Left ventricle myocardium inferior (tissue), 1 donor: ENCODE measurements around the gene SNX1. TPM values are rescaled to one million over a fixed set of nuclear protein-coding genes. Genes with fewer than 3 reads are reported as not detected.
"Not testable (repeated sequence)": the region's sequence is repeated elsewhere in the genome, so short reads cannot be mapped to it uniquely, and the experiment has no call there.

Source experiments
- DNase-seq: peaks from one replicate; pipeline ENCODE4 v3.0.0-alpha.2; 2020
- H3K27ac ChIP-seq: fragments of 200-600 bp; replicated peaks from 2 replicates; pipeline ENCODE4 v1.8.0; 2021
- H3K27me3 ChIP-seq: fragments of 200-600 bp; 2 replicates; pipeline ENCODE4 v1.8.0; 2021; ENCODE audit warnings: low read depth
- H3K36me3 ChIP-seq: fragments of 200-600 bp; 2 replicates; pipeline ENCODE4 v1.8.0; 2021
- H3K4me1 ChIP-seq: fragments of 200-600 bp; 2 replicates; pipeline ENCODE4 v1.8.0; 2021
- H3K4me3 ChIP-seq: fragments of 200-600 bp; 2 replicates; pipeline ENCODE4 v1.8.0; 2021; ENCODE audit warnings: mild to moderate bottlenecking, moderate library complexity
- H3K9me3 ChIP-seq: fragments of 200-600 bp; replicated peaks from 2 replicates; pipeline ENCODE4 v1.8.0; 2021
- intact Hi-C: fragments of 100-400 bp; cut with micrococcal nuclease; formaldehyde crosslinking; loops from one replicate; pipeline ENCODE4 v1.11.0; 2022
- total RNA-seq: library from RNA; stranded (reverse); fragmentation: NEBNext Ultra II Directional; extraction: Animal tissue kit (Norgen Biotek cat#: 25700); gene quantifications from one replicate; pipeline ENCODE4 v1.2.1, GENCODE V29; 2021
- TF ChIP-seq, protein P1 (sequence below): fragments of 200-600 bp; IDR thresholded peaks from 2 replicates; pipeline ENCODE4 v1.8.0; 2021; ENCODE audit warnings: antibody characterized with exemption, mild to moderate bottlenecking, borderline replicate concordance
- donor health status: DM: no; HTN: yes; CAD: no; lungs with severe emphysema.

The SNX1 gene
- total RNA-seq, 1 donor from 2014 or later, result 72.1 TPM

DNA sequence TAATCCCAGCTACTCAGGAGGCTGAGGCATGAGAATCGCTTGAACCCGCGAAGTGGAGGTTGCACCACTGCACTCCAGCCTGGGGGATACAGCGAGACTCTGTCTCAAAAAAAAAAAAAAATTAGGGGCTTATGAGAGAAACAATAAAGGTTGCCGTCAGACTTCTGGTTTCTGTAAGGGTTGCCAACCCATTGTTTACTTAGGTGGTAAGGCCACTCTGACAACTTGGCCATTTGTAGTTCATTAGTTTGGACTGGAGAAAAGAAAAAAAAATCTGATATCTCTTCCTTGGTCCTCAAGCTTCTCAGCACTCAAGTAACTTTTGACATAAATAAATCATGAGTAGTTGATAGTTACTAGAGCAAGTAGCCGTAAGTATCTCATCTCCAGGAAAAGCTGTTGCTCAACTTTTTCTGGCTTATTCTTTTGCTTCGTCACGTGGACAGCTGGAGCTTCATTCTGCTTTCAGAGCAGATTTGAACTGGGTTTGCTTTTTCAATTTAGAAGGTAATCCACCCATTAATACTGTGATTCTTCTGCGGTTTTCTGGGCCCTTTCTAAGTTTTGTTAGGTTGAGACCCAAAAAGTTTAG, 9.4 kb downstream of the SNX1 start:
- peaks cover 78% of the 10 kb centered on the region for H3K4me1 ChIP-seq

DNA sequence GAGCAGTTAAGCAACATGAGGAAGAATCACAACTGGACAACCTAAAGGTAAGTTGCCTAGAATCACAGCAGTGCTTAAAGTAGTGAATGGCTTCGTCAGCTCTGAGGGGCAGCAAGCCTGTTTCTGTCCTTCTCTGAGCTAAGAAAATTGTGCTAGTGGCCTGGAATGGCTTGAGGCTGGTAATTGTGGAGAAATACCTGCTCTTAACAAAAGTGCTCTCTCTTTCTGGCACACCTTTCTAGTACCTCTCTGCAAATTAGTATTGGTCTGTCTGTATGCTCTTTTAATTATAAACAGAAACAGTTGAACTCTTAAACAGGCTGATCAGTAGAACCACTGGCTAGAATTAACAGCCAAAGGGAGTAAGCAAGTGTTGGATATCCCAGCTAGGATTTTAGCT, 11.6 kb downstream of the SNX1 start:
- intact Hi-C loops, result no loop called here
- TF ChIP-seq, protein P1, sequence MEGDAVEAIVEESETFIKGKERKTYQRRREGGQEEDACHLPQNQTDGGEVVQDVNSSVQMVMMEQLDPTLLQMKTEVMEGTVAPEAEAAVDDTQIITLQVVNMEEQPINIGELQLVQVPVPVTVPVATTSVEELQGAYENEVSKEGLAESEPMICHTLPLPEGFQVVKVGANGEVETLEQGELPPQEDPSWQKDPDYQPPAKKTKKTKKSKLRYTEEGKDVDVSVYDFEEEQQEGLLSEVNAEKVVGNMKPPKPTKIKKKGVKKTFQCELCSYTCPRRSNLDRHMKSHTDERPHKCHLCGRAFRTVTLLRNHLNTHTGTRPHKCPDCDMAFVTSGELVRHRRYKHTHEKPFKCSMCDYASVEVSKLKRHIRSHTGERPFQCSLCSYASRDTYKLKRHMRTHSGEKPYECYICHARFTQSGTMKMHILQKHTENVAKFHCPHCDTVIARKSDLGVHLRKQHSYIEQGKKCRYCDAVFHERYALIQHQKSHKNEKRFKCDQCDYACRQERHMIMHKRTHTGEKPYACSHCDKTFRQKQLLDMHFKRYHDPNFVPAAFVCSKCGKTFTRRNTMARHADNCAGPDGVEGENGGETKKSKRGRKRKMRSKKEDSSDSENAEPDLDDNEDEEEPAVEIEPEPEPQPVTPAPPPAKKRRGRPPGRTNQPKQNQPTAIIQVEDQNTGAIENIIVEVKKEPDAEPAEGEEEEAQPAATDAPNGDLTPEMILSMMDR, result no peak
- Histone ChIP-seq H3K27ac (peak overlapping the region; percentile 24), H3K4me1 (peaks cover 87% of the 10 kb centered on the region), H3K9me3 (no peaks in the 10 kb centered on the region), H3K4me3 (no peak overlapping the region), H3K36me3 (no peaks in the 10 kb centered on the region), H3K27me3 (no peaks in the 10 kb centered on the region)
- DNase-seq, result no peak

More for the DNA sequence above, 9.4 kb downstream of the SNX1 start:
- no peak for DNase-seq
- Histone ChIP-seq H3K36me3 (no peaks in the 10 kb centered on the region), H3K4me3 (no peak overlapping the region), H3K27me3 (no peaks in the 10 kb centered on the region), H3K27ac (peak overlapping the region; percentile 68), H3K9me3 (no peaks in the 10 kb centered on the region)
- intact Hi-C loops, result no loop called here
- TF ChIP-seq, protein P1, result no peak

DNA sequence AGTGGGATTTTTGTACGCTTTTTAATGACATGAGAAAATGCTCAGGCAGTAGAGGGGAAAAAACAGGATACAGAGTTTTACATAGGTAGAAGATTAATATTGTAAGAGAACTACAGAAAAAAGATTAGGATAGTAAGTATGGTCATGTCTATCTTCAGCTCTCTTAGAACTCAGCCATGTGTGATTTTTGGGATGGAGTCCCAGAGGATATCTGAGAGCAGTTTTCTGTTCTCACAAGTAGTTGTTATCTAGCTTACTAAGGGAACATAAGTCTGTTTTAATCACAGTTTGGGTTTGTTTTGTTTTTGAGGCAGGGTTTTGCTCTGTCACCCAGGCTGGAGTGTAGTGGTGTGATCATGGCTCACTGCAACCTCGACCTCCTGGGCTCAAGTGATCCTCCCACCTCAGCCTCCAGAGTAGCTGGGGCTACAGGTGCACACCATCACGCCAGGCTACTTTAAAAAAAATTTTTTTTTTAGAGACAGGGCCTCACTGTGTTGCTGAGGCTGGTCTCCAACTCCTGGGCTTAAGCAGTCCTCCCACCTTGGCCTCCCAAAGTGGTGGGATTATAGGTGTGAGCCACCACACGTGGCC, 14.4 kb downstream of the SNX1 start:
- H3K27me3 ChIP-seq, H3K9me3 ChIP-seq, DNase-seq, H3K4me3 ChIP-seq, intact Hi-C loops: not testable (repeated sequence)
- Histone ChIP-seq H3K4me1 (peaks cover 81% of the 10 kb centered on the region), H3K27ac (peak overlapping the region; percentile 57), H3K36me3 (peaks cover 28% of the 10 kb centered on the region)

DNA sequence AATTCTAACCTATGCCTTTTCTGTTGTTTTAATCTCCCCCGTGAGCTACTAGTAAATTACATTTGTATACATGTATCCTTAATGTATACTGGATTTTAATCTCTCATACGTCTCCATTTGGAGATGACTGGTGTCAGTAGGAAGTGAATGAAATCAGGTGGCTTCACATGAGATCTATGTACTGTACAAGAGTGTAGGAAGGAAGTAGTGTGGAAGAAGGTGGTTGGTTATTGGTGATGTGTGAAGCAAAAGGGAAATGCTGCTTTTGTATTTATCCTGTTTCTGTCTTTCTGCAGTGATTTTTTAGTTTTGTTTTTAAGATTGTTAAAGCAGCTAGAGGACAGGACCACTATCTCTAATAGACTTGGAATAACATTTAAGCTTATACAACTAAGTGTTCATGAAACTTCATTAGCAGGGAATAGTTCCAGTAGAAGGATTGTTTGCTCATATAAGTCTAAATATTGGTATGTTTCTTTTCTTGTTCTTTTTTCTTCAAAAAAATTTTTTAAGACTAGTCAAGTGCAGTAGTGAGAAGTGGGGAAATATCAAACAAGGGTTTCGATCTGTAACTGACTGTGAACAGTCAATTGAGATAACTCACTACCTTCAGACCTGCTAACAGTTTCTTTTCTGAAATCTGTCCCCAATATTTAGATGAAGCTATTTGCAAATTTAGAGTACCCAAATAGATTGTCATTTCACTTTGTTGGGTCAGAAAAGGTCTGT, 15.3 kb downstream of the SNX1 start:
- Histone ChIP-seq H3K27me3 (no peaks in the 10 kb centered on the region), H3K9me3 (no peaks in the 10 kb centered on the region), H3K27ac (peak overlapping the region; percentile 57), H3K4me1 (peaks cover 72% of the 10 kb centered on the region), H3K4me3 (no peak overlapping the region), H3K36me3 (peaks cover 37% of the 10 kb centered on the region)
- intact Hi-C loops, result no loop called here
- no peak for DNase-seq
- TF ChIP-seq, protein P1, result no peak

GRCh38 chr15:64111679-64112050, 15.9 kb downstream of the SNX1 start:
- no peaks in the 10 kb centered on the region for H3K27me3 ChIP-seq
- TF ChIP-seq, protein P1, result no peak
- peaks cover 67% of the 10 kb centered on the region for H3K4me1 ChIP-seq
- no peaks in the 10 kb centered on the region for H3K9me3 ChIP-seq
- peak overlapping the region; percentile 29 for H3K27ac ChIP-seq
- DNase-seq, result no peak
- peaks cover 43% of the 10 kb centered on the region for H3K36me3 ChIP-seq
- no peak overlapping the region for H3K4me3 ChIP-seq
- intact Hi-C loops, result no loop called here
